ENCODE results near the gene REG4. TPM values are rescaled to one million over a fixed set of nuclear protein-coding genes. Genes with fewer than 3 reads are reported as not detected.

REG4 gene
- total and polyA plus RNA-seq, 2 donors (not counting 3 experiments of a cell fraction or from before 2014, with no cell fraction given), result not detected

DNA sequence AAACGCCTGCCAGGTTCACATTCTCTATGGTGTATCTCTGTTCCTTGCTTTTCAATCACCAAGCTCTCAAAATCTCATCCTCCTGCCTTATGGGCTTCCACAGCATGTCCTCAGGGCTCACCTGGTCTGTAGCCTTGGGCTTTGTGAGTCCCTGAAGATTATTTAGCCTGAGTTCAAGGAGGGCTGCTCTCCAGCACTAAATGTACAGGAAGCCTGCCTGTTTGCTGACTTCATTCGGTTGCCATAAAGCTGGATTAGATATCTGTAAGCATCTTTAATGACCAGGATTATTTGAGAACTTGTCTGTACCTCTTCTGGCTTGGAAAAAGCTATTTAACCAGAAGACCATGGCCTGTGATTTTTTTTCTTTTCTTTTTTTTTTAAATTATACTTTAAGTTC, 6.9 kb upstream of the REG4 start:
- ChIA-PET POLR2A (no interaction called here), CTCF (interaction anchor here (2.3 kb wide), 1 partner anchor 9 kb away, joined by 8 read pairs; no protein-coding TSS in a partner anchor)
- H3K9me1 ChIP-seq (replicated peaks; ENCODE audit: control insufficient read depth, extremely low read depth, insufficient read depth, low read length), result no peaks in the 10 kb centered on the region
- no peak overlapping the region for H3K4me3 ChIP-seq (replicated peaks in 1 of 3; ENCODE audit: insufficient read depth in 1 of 3, low read depth in 1 of 3, low read length in 3 of 3)
- dilution Hi-C loops (cut with MboI; ENCODE audit: extremely low pct_ligation_motif_present, low sequenced_read_pairs) (no loop called here), intact Hi-C loops (cut with micrococcal nuclease) (no loop called here)
- H3K27ac ChIP-seq (ENCODE audit: insufficient read depth, low read depth, low read length), result no peak overlapping the region
- TF ChIP-seq, protein P1, sequence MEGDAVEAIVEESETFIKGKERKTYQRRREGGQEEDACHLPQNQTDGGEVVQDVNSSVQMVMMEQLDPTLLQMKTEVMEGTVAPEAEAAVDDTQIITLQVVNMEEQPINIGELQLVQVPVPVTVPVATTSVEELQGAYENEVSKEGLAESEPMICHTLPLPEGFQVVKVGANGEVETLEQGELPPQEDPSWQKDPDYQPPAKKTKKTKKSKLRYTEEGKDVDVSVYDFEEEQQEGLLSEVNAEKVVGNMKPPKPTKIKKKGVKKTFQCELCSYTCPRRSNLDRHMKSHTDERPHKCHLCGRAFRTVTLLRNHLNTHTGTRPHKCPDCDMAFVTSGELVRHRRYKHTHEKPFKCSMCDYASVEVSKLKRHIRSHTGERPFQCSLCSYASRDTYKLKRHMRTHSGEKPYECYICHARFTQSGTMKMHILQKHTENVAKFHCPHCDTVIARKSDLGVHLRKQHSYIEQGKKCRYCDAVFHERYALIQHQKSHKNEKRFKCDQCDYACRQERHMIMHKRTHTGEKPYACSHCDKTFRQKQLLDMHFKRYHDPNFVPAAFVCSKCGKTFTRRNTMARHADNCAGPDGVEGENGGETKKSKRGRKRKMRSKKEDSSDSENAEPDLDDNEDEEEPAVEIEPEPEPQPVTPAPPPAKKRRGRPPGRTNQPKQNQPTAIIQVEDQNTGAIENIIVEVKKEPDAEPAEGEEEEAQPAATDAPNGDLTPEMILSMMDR (IDR thresholded peaks at IDR 0.05; ENCODE audit: extremely low read depth in 1 of 2, insufficient read depth in 1 of 2, low read depth in 1 of 2, low read length in 2 of 2), result no peak
- no peak for TF ChIP-seq POLR2A (IDR thresholded peaks at IDR 0.05; ENCODE audit: low read depth, low read length)
- no peak for TF ChIP-seq MAX (IDR thresholded peaks at IDR 0.05; ENCODE audit: insufficient read depth, insufficient read length)
- no peak for TF ChIP-seq MYC (IDR thresholded peaks at IDR 0.05; ENCODE audit: low read depth, low read length)
- no peak for TF ChIP-seq GATA2 (IDR thresholded peaks at IDR 0.05; ENCODE audit: insufficient read depth, insufficient read length, low read depth, low read length)
- TF ChIP-seq EZH2 (IDR thresholded peaks at IDR 0.05; ENCODE audit: borderline replicate concordance, low read depth, low read length, severe bottlenecking), result no peak
- no TSS peak for BruUV-seq (replicated peaks)
- no peaks in the 10 kb centered on the region for H3K36me3 ChIP-seq (ENCODE audit: control insufficient read depth in 2 of 2, extremely low read depth in 1 of 2, insufficient read depth in 2 of 2, low read length in 2 of 2)
- H3K27me3 ChIP-seq (ENCODE audit: control insufficient read depth in 2 of 2, insufficient read depth in 2 of 2, low read length in 2 of 2), result peaks cover 10 to 26% of the 10 kb centered on the region in 2 experiments
- no peaks in the 10 kb centered on the region for H3K4me1 ChIP-seq (ENCODE audit: control insufficient read depth, extremely low read depth, insufficient read depth, low read length)
- no peaks in the 10 kb centered on the region for H4K20me1 ChIP-seq (replicated peaks; ENCODE audit: control insufficient read depth, extremely low read depth, insufficient read depth, low read length)
- no peak for FAIRE-seq
- no peak overlapping the region for H3K9ac ChIP-seq (replicated peaks; ENCODE audit: extremely low read depth, insufficient read depth, low read length)
- H3K9me3 ChIP-seq (replicated peaks; ENCODE audit: control insufficient read depth, insufficient read depth, low read length), result no peaks in the 10 kb centered on the region
- no peaks in the 10 kb centered on the region for H3K79me2 ChIP-seq (ENCODE audit: control insufficient read depth, insufficient read depth, low read length)
- no peak for DNase-seq (ENCODE audit: low read depth, low spot score)
- no peak overlapping the region for H2AFZ ChIP-seq (ENCODE audit: low read depth, low read length)
- H3K4me2 ChIP-seq (ENCODE audit: insufficient read depth, low read length), result no peak overlapping the region

DNA sequence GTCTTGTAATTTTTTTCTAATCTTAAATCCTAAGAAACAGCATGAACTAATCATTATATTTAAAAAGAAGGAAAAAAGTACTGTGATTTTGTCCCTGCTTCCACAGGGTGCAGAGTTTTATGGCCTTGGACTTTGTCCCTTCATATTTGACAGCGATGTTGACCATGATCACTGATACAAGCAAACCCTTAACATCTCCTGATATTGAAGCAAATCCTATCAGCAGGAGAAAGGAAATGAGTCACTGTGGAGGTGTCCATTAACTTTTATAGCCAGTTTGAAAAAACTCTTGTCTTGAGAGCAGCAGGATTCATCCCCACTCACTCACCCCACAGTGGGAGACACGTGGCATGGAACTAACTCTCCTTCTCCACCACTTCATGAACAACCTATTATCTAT, 5.1 kb upstream of the REG4 start:
- H3K4me1 ChIP-seq (ENCODE audit: control insufficient read depth, extremely low read depth, insufficient read depth, low read length), result no peaks in the 10 kb centered on the region
- intact Hi-C loops (cut with micrococcal nuclease), result no loop called here
- H4K20me1 ChIP-seq (replicated peaks; ENCODE audit: control insufficient read depth, extremely low read depth, insufficient read depth, low read length), result no peaks in the 10 kb centered on the region
- H3K36me3 ChIP-seq (ENCODE audit: control insufficient read depth in 2 of 2, extremely low read depth in 1 of 2, insufficient read depth in 2 of 2, low read length in 2 of 2), result no peaks in the 10 kb centered on the region
- H3K4me2 ChIP-seq (ENCODE audit: insufficient read depth, low read length), result no peak overlapping the region
- H2AFZ ChIP-seq (ENCODE audit: low read depth, low read length), result no peak overlapping the region
- FAIRE-seq (no peak), DNase-seq (ENCODE audit: low read depth, low spot score) (peak; percentile 3)
- no peaks in the 10 kb centered on the region for H3K9me3 ChIP-seq (replicated peaks; ENCODE audit: control insufficient read depth, insufficient read depth, low read length)
- TF ChIP-seq FOS (IDR thresholded peaks at IDR 0.05; ENCODE audit: borderline replicate concordance, insufficient read depth, low read length) (no peak), MYC (IDR thresholded peaks at IDR 0.05; ENCODE audit: low read depth, low read length) (no peak), POLR2A (IDR thresholded peaks at IDR 0.05; ENCODE audit: low read depth, low read length) (no peak), GATA2 (IDR thresholded peaks at IDR 0.05; ENCODE audit: insufficient read depth, insufficient read length, low read depth, low read length) (no peak), MAX (IDR thresholded peaks at IDR 0.05; ENCODE audit: insufficient read depth, insufficient read length) (no peak), JUN (IDR thresholded peaks at IDR 0.05; ENCODE audit: borderline replicate concordance, insufficient read depth, insufficient read length, low read depth) (no peak), POLR2AphosphoS5 (IDR thresholded peaks at IDR 0.05; ENCODE audit: insufficient read depth, low read depth, low read length) (no peak), EZH2 (IDR thresholded peaks at IDR 0.05; ENCODE audit: borderline replicate concordance, low read depth, low read length, severe bottlenecking) (no peak)
- TF ChIP-seq, protein P1 (IDR thresholded peaks at IDR 0.05; ENCODE audit: extremely low read depth in 1 of 2, insufficient read depth in 1 of 2, low read depth in 1 of 2, low read length in 2 of 2), result no peak
- H3K27ac ChIP-seq (ENCODE audit: insufficient read depth, low read depth, low read length), result no peak overlapping the region
- ChIA-PET CTCF (interaction anchor here (1.4 to 2.3 kb wide), 2 partner anchors 7 to 132 kb away, joined by 4 to 8 read pairs; no protein-coding TSS in a partner anchor), POLR2A (no interaction called here)
- peaks cover 15 to 32% of the 10 kb centered on the region in 2 experiments for H3K27me3 ChIP-seq (ENCODE audit: control insufficient read depth in 2 of 2, insufficient read depth in 2 of 2, low read length in 2 of 2)
- dilution Hi-C loops (cut with MboI; ENCODE audit: extremely low pct_ligation_motif_present, low sequenced_read_pairs), result no loop called here
- no peak overlapping the region for H3K4me3 ChIP-seq (replicated peaks in 1 of 3; ENCODE audit: insufficient read depth in 1 of 3, low read depth in 1 of 3, low read length in 3 of 3)
- no peaks in the 10 kb centered on the region for H3K79me2 ChIP-seq (ENCODE audit: control insufficient read depth, insufficient read depth, low read length)
- no TSS peak for BruUV-seq (replicated peaks)
- no peak overlapping the region for H3K9ac ChIP-seq (replicated peaks; ENCODE audit: extremely low read depth, insufficient read depth, low read length)
- H3K9me1 ChIP-seq (replicated peaks; ENCODE audit: control insufficient read depth, extremely low read depth, insufficient read depth, low read length), result no peaks in the 10 kb centered on the region
